Body of pancreas (tissue), 4 donors: Measurements from ENCODE around the gene PLEKHA6. TPM values are rescaled to one million over a fixed set of nuclear protein-coding genes. Genes with fewer than 3 reads are reported as not detected.
A peak's percentile ranks its signal among the peaks of the same experiment; 100 is the strongest.

ENCODE experiments used
- ATAC-seq: fragments of 150-250 bp; one replicate; pipeline ENCODE4 v1.9.1; 2016
- DNase-seq, 4 donors: peaks; one replicate each; pipeline ENCODE4 v3.0.0-alpha.2; 2019
- H3K27ac ChIP-seq, 4 donors: fragments of 200-600 bp; sonication (generic); 1 replicate in 3 of 4; 2 replicates in 1 of 4; pipeline versions ENCODE4 v1.5.1 to v1.6.1; 2016 to 2019; ENCODE audit warnings: mild to moderate bottlenecking in 1 of 4, mixed read lengths in 1 of 4, moderate library complexity in 1 of 4
- H3K27me3 ChIP-seq, 2 donors: fragments of 200-600 bp; sonication (generic); one replicate each; pipeline ENCODE4 v1.6.0; 2016; ENCODE audit warnings: mild to moderate bottlenecking in 1 of 2
- H3K36me3 ChIP-seq, 2 donors: fragments of 200-600 bp; sonication (generic); replicated peaks in 1 of 2; 2 replicates each; pipeline ENCODE4 v1.5.1; 2016; ENCODE audit warnings: low read depth in 2 of 2; ENCODE audit not compliant: insufficient read depth in 1 of 2
- H3K4me1 ChIP-seq: fragments of 200-600 bp; sonication (generic); one replicate; pipeline ENCODE4 v1.6.0; 2016
- H3K4me3 ChIP-seq, 2 donors: fragments of 200-600 bp; sonication (generic); 1 replicate in 1 of 2; 2 replicates in 1 of 2; pipeline ENCODE4 v1.5.1; 2016 to 2019
- H3K9me3 ChIP-seq, 3 donors: fragments of 200-600 bp; sonication (generic); 1 replicate in 2 of 3; 2 replicates in 1 of 3; pipeline ENCODE4 v1.5.1; 2016
- CTCF ChIP-seq, 7 experiments: fragments of 450-650 bp in 4 of 7; fragments of 200-600 bp in 3 of 7; sonication (generic) in 3 of 7; IDR thresholded peaks; one replicate each; pipeline ENCODE4 v1.5.1; 2016 to 2019; ENCODE audit warnings: antibody characterized with exemption in 7 of 7
- POLR2A ChIP-seq, 3 donors: fragments of 450-650 bp; IDR thresholded peaks; one replicate each; pipeline ENCODE4 v1.6.1; 2016; ENCODE audit warnings: antibody characterized with exemption in 3 of 3, mild to moderate bottlenecking in 2 of 3
- WGBS, 2 donors: methylation state at CpG; one replicate each; pipeline ENCODE4 v1.1.5; 2017; 5-methylcytosine and 5-hydroxymethylcytosine counted together
- intact Hi-C: fragments of 100-400 bp; cut with DNase I; formaldehyde crosslinking; loops from one replicate; pipeline ENCODE4 v1.15.1; 2023
- total RNA-seq, 2 donors: library from RNA; depleted of rRNA; stranded (reverse); fragments of >200 nt; gene quantifications; one replicate each; pipeline ENCODE4 v1.1.0, GENCODE V29; 2016

The PLEKHA6 gene
- total RNA-seq = 10 to 100 TPM; 10.9 to 20.4 TPM

- Histone ChIP-seq H3K27me3 (no peaks in the 10 kb centered on the region), H3K4me1 (peaks cover 40% of the 10 kb centered on the region), H3K9me3 (no peaks in the 10 kb centered on the region), H3K27ac (peak within 1 kb of the TSS in 2 of 4 donors; percentile 53 to 58), H3K4me3 (no peak within 1 kb of the TSS), H3K36me3 (no peaks in the 10 kb centered on the region)
- peak in 2 of 4 donors; percentile 47 to 52 for DNase-seq
- intact Hi-C loops = loop anchor here (5.0 to 10.0 kb wide), 2 partner anchors 102 to 495 kb away; partner anchors contain the start of gene SNRPE
- 23 to 60% methylated on average over 4 to 20 of the region's 20 CpGs for WGBS, 2 donors
- ATAC-seq = peak; percentile 11
- TF ChIP-seq POLR2A (IDR thresholded peaks at IDR 0.05) = no peak
- TF ChIP-seq CTCF (IDR thresholded peaks at IDR 0.05) = peak in 1 of 7 experiments; percentile 26
Measured at GRCh38 chr1:204359474-204360255, at the start of gene PLEKHA6. TSS of gene PLEKHA6 (minus strand) at chr1:204359929. CDS start at chr1:204273727, 86,202 bp downstream.

GRCh38 chr1:204409123-204409522 lies 49.4 kb upstream of the PLEKHA6 start:
- H3K27me3 ChIP-seq = no peaks in the 10 kb centered on the region
- TF ChIP-seq CTCF (IDR thresholded peaks at IDR 0.05) (no peak), POLR2A (IDR thresholded peaks at IDR 0.05) (no peak)
- H3K9me3 ChIP-seq = no peaks in the 10 kb centered on the region
- no peak for DNase-seq
- no peak for ATAC-seq
- WGBS, 2 donors = 0% methylated on average over 3 of the region's 3 CpGs
- intact Hi-C loops = no loop called here
- H3K4me1 ChIP-seq = peaks cover 34% of the 10 kb centered on the region
- H3K36me3 ChIP-seq = peaks cover 0 to 3% of the 10 kb centered on the region in 2 donors
- H3K27ac ChIP-seq = peak overlapping the region in 3 of 4 donors; percentile 88 to 100 (median 99)
- peak overlapping the region; percentile 60 to 61 for H3K4me3 ChIP-seq

- Histone ChIP-seq H3K9me3 (no peaks in the 10 kb centered on the region), H3K27ac (peak overlapping the region in 2 of 4 donors; percentile 13 to 52), H3K27me3 (no peaks in the 10 kb centered on the region), H3K4me3 (peak overlapping the region; percentile 60 to 61), H3K4me1 (peaks cover 36% of the 10 kb centered on the region), H3K36me3 (peaks cover 0 to 4% of the 10 kb centered on the region in 2 donors)
- DNase-seq = no peak
- WGBS, 2 donors = 0 to 3% methylated on average over 1 of the region's 1 CpG
- no peak for ATAC-seq
- intact Hi-C loops = no loop called here
- TF ChIP-seq POLR2A (IDR thresholded peaks at IDR 0.05) (no peak), CTCF (IDR thresholded peaks at IDR 0.05) (no peak)
Measured at GRCh38 chr1:204408602-204409001, 48.9 kb upstream of the PLEKHA6 start.

GRCh38 chr1:204408074-204408507 lies 48.4 kb upstream of the PLEKHA6 start:
- TF ChIP-seq POLR2A (IDR thresholded peaks at IDR 0.05) (no peak), CTCF (IDR thresholded peaks at IDR 0.05) (no peak)
- Histone ChIP-seq H3K27me3 (no peaks in the 10 kb centered on the region), H3K4me1 (peaks cover 36% of the 10 kb centered on the region), H3K4me3 (peak overlapping the region; percentile 60 to 61), H3K27ac (peak overlapping the region in 2 of 4 donors; percentile 13 to 52), H3K9me3 (no peaks in the 10 kb centered on the region), H3K36me3 (peaks cover 0 to 6% of the 10 kb centered on the region in 2 donors)
- DNase-seq (peak; percentile 74 to 84 (median 80)), ATAC-seq (no peak)
- intact Hi-C loops = no loop called here
- 0 to 2% methylated on average over 2 of the region's 2 CpGs for WGBS, 2 donors
